ENCODE results near the gene TMEM258. TPM values are rescaled to one million over a fixed set of nuclear protein-coding genes. Genes with fewer than 3 reads are reported as not detected.

TMEM258 gene
- total and polyA plus RNA-seq, 9 of the 15 experiments (the other 6 are each of a cell fraction or from before 2014, with no cell fraction given) = 97.2 to 856 (median 231) TPM

- TF ChIP-seq ZNF407 (IDR thresholded peaks at IDR 0.05; ENCODE audit: low read depth) (no peak), BRCA1 (IDR thresholded peaks at IDR 0.05) (no peak), BRCA1 (CRISPR knock-in tag; IDR thresholded peaks at IDR 0.05) (no peak), ZBTB2 (IDR thresholded peaks at IDR 0.05) (no peak; the same call in 1 of the 2 replicates), ZNF133 (CRISPR knock-in tag; IDR thresholded peaks at IDR 0.05) (no peak), ARID4B (CRISPR knock-in tag; IDR thresholded peaks at IDR 0.05) (peak; percentile 95), SIN3A (IDR thresholded peaks at IDR 0.05; ENCODE audit: borderline replicate concordance in 2 of 2, control insufficient read depth in 1 of 2, low read depth in 2 of 2, low read length in 2 of 2) (peak; percentile 88; a peak in 2 of 4 replicates), KAT2B (IDR thresholded peaks at IDR 0.05; ENCODE audit: low read depth, low read length) (no peak), ZNF431 (CRISPR knock-in tag; IDR thresholded peaks at IDR 0.05) (0 out of 2 replicates have a peak, but pooled peaks have one; percentile 37), ZNF311 (CRISPR knock-in tag; IDR thresholded peaks at IDR 0.05) (no peak), ZNF232 (CRISPR knock-in tag; IDR thresholded peaks at IDR 0.05) (no peak; the same call in 1 of the 2 replicates), ETV5 (CRISPR knock-in tag; IDR thresholded peaks at IDR 0.05; ENCODE audit: low read depth) (peak; percentile 82), TEAD2 (tag; IDR thresholded peaks at IDR 0.05) (no peak)
These were observed at the start of gene TMEM258, which contains the start of gene FEN1 (continued) for GRCh38 chr11:61792310-61793082.

Measured in K562 (cell line).